Loucy (cell line): Measurements from ENCODE around the gene FIGNL2.

Experiments used
- H2AFZ ChIP-seq: fragments of 200-600 bp; sonication (generic); 2 replicates; pipeline ENCODE4 v1.6.0; 2016; ENCODE audit warnings: antibody characterized with exemption, mild to moderate bottlenecking, low read length, moderate library complexity
- H3F3A ChIP-seq: fragments of 200-600 bp; 2 replicates; pipeline ENCODE4 v1.6.0; 2016; ENCODE audit warnings: antibody characterized with exemption, low read depth, mild to moderate bottlenecking
- H3K27me3 ChIP-seq: fragments of 200-600 bp; sonication (generic); 2 replicates; pipeline ENCODE4 v1.6.1; 2014; ENCODE audit warnings: low read length, mild to moderate bottlenecking; ENCODE audit not compliant: insufficient read depth, poor library complexity, severe bottlenecking
- H3K36me3 ChIP-seq: fragments of 200-600 bp; sonication (generic); 2 replicates; pipeline ENCODE4 v1.6.1; 2016; ENCODE audit warnings: low read length; ENCODE audit not compliant: insufficient read depth
- H3K4me1 ChIP-seq: fragments of 200-600 bp; sonication (generic); 2 replicates; pipeline ENCODE4 v1.5.1; 2014; ENCODE audit warnings: low read length, mild to moderate bottlenecking; ENCODE audit not compliant: insufficient read depth, poor library complexity, severe bottlenecking
- H3K4me2 ChIP-seq: fragments of 200-600 bp; sonication (generic); 2 replicates; pipeline ENCODE4 v1.6.0; 2014; ENCODE audit warnings: antibody characterized with exemption, low read length, low read depth, mild to moderate bottlenecking; ENCODE audit not compliant: poor library complexity, severe bottlenecking
- H3K4me3 ChIP-seq: fragments of 200-600 bp; sonication (generic); 2 replicates; pipeline ENCODE4 v1.5.1; 2014; ENCODE audit warnings: low read length, mild to moderate bottlenecking, mixed read lengths; ENCODE audit not compliant: poor library complexity, severe bottlenecking
- H3K79me2 ChIP-seq: fragments of 200-600 bp; sonication (generic); 2 replicates; pipeline ENCODE4 v1.6.1; 2014; ENCODE audit warnings: low read length; ENCODE audit not compliant: insufficient read depth
- H3K9ac ChIP-seq: fragments of 200-600 bp; sonication (generic); 2 replicates; pipeline ENCODE4 v1.6.0; 2014; ENCODE audit warnings: mild to moderate bottlenecking, low read depth, low read length, moderate library complexity; ENCODE audit not compliant: poor library complexity, severe bottlenecking
- H3K9me2 ChIP-seq: fragments of 200-600 bp; sonication (generic); replicated peaks from 2 replicates; pipeline ENCODE4 v1.6.1; 2016; ENCODE audit warnings: low read depth, low read length, mixed read lengths
- H3K9me3 ChIP-seq: fragments of 200-600 bp; sonication (generic); 2 replicates; pipeline ENCODE4 v1.6.1; 2014; ENCODE audit warnings: mild to moderate bottlenecking, antibody characterized with exemption, low read length, low read depth; ENCODE audit not compliant: insufficient read depth
- H4K20me1 ChIP-seq: fragments of 200-600 bp; sonication (generic); 2 replicates; pipeline ENCODE4 v1.6.0; 2014; ENCODE audit warnings: antibody characterized with exemption, low read length, mild to moderate bottlenecking; ENCODE audit not compliant: insufficient read depth, poor library complexity, severe bottlenecking
- CTCF ChIP-seq: fragments of 200-600 bp; sonication (generic); conservative IDR thresholded peaks from 2 replicates; pipeline ENCODE4 v1.5.1; 2014; ENCODE audit warnings: mild to moderate bottlenecking, antibody characterized with exemption, low read length
- EZH2phosphoT487 ChIP-seq: fragments of 200-600 bp; IDR thresholded peaks from 2 replicates; pipeline ENCODE4 v1.6.1; 2018; ENCODE audit warnings: antibody characterized with exemption, mild to moderate bottlenecking, moderate library complexity, borderline replicate concordance

FIGNL2 gene

GRCh38 chr12:51884676-51885229 is 36.2 kb upstream of the FIGNL2 start:
- peaks cover 15% of the 10 kb centered on the region for H3K4me1 ChIP-seq
- no peaks in the 10 kb centered on the region for H3K79me2 ChIP-seq
- no peaks in the 10 kb centered on the region for H3K9me3 ChIP-seq
- no peak overlapping the region for H3K9ac ChIP-seq
- no peak overlapping the region for H3K4me3 ChIP-seq
- no peaks in the 10 kb centered on the region for H3F3A ChIP-seq
- H4K20me1 ChIP-seq = no peaks in the 10 kb centered on the region
- H3K9me2 ChIP-seq = no peaks in the 10 kb centered on the region
- no peaks in the 10 kb centered on the region for H3K36me3 ChIP-seq
- no peaks in the 10 kb centered on the region for H3K27me3 ChIP-seq
- H2AFZ ChIP-seq = no peak overlapping the region
- no peak overlapping the region for H3K4me2 ChIP-seq
- TF ChIP-seq EZH2phosphoT487 (no peak), CTCF (no peak)

GRCh38 chr12:51883998-51884675 is 35.6 kb upstream of the FIGNL2 start:
- H3F3A ChIP-seq = no peaks in the 10 kb centered on the region
- H2AFZ ChIP-seq = no peak overlapping the region
- H3K9me3 ChIP-seq = no peaks in the 10 kb centered on the region
- no peaks in the 10 kb centered on the region for H3K27me3 ChIP-seq
- H3K9me2 ChIP-seq = no peaks in the 10 kb centered on the region
- H3K4me3 ChIP-seq = no peak overlapping the region
- H3K9ac ChIP-seq = no peak overlapping the region
- peaks cover 15% of the 10 kb centered on the region for H3K4me1 ChIP-seq
- TF ChIP-seq CTCF (no peak), EZH2phosphoT487 (no peak)
- H3K4me2 ChIP-seq = no peak overlapping the region
- no peaks in the 10 kb centered on the region for H3K36me3 ChIP-seq
- H3K79me2 ChIP-seq = no peaks in the 10 kb centered on the region
- no peaks in the 10 kb centered on the region for H4K20me1 ChIP-seq

- Histone ChIP-seq H3K4me3 (no peak overlapping the region), H3K4me2 (no peak overlapping the region), H2AFZ (no peak overlapping the region), H3K9me3 (no peaks in the 10 kb centered on the region), H3K79me2 (no peaks in the 10 kb centered on the region), H3K36me3 (no peaks in the 10 kb centered on the region), H3K27me3 (no peaks in the 10 kb centered on the region), H3F3A (no peaks in the 10 kb centered on the region), H3K9me2 (no peaks in the 10 kb centered on the region), H3K4me1 (peaks cover 15% of the 10 kb centered on the region), H3K9ac (no peak overlapping the region), H4K20me1 (no peaks in the 10 kb centered on the region)
- TF ChIP-seq EZH2phosphoT487 (no peak), CTCF (no peak)
These were observed 34.8 kb upstream of the FIGNL2 start for GRCh38 chr12:51883295-51883694.
